ENCODE data around the gene SLC17A9.

SLC17A9 gene

GRCh38 chr20:62940875-62941274 is 11.6 kb upstream of the SLC17A9 start:
- no peak for DNase-seq (ENCODE audit: low spot score)

- no peak for DNase-seq (ENCODE audit: low spot score)
Measured at GRCh38 chr20:62941792-62942191, 10.7 kb upstream of the SLC17A9 start.

- no peak for DNase-seq (ENCODE audit: low spot score)
Measured at GRCh38 chr20:62942456-62942855, 10.1 kb upstream of the SLC17A9 start.

- no peak for DNase-seq (ENCODE audit: low spot score)
Measured at GRCh38 chr20:62943396-62943795, 9.1 kb upstream of the SLC17A9 start.

GRCh38 chr20:62944184-62944583 is 8.3 kb upstream of the SLC17A9 start:
- DNase-seq (ENCODE audit: low spot score) = no peak

- DNase-seq (ENCODE audit: low spot score) = no peak
Measured at GRCh38 chr20:62944746-62945145, 7.8 kb upstream of the SLC17A9 start.

GRCh38 chr20:62945771-62946339 is 6.7 kb upstream of the SLC17A9 start:
- no peak for DNase-seq (ENCODE audit: low spot score)

GRCh38 chr20:62946918-62947317 is 5.6 kb upstream of the SLC17A9 start:
- DNase-seq (ENCODE audit: low spot score) = no peak

- DNase-seq (ENCODE audit: low spot score) = no peak
Measured at GRCh38 chr20:62947532-62948300, 4.8 kb upstream of the SLC17A9 start.

GRCh38 chr20:62949153-62949821 is 3.2 kb upstream of the SLC17A9 start:
- no peak for DNase-seq (ENCODE audit: low spot score)

GRCh38 chr20:62949962-62950361 is 2.5 kb upstream of the SLC17A9 start:
- no peak for DNase-seq (ENCODE audit: low spot score)

GRCh38 chr20:62950741-62951140 is 1.8 kb upstream of the SLC17A9 start:
- DNase-seq (ENCODE audit: low spot score) = no peak

- no peak for DNase-seq (ENCODE audit: low spot score)
Measured at GRCh38 chr20:62951143-62951895, 1.2 kb upstream of the SLC17A9 start.

GRCh38 chr20:62951896-62952372 is 575 bp upstream of the SLC17A9 start:
- no peak for DNase-seq (ENCODE audit: low spot score)

GRCh38 chr20:62952968-62953838 is 694 bp downstream of the SLC17A9 start:
- DNase-seq (ENCODE audit: low spot score) = no peak

- peak; percentile 78 for DNase-seq (ENCODE audit: low spot score)
Measured at GRCh38 chr20:62953839-62954703, 1.6 kb downstream of the SLC17A9 start.

GRCh38 chr20:62955519-62956386 is 3.2 kb downstream of the SLC17A9 start:
- no peak for DNase-seq (ENCODE audit: low spot score)

GRCh38 chr20:62956387-62957135 is 4.1 kb downstream of the SLC17A9 start:
- no peak for DNase-seq (ENCODE audit: low spot score)
